HS-5 (cell line): ENCODE measurements around the gene ARF1.

Experiments used
- DNase-seq: peaks from one replicate; pipeline ENCODE4 v3.0.0-alpha.2; 2012; ENCODE audit warnings: low read depth

Gene ARF1

DNA sequence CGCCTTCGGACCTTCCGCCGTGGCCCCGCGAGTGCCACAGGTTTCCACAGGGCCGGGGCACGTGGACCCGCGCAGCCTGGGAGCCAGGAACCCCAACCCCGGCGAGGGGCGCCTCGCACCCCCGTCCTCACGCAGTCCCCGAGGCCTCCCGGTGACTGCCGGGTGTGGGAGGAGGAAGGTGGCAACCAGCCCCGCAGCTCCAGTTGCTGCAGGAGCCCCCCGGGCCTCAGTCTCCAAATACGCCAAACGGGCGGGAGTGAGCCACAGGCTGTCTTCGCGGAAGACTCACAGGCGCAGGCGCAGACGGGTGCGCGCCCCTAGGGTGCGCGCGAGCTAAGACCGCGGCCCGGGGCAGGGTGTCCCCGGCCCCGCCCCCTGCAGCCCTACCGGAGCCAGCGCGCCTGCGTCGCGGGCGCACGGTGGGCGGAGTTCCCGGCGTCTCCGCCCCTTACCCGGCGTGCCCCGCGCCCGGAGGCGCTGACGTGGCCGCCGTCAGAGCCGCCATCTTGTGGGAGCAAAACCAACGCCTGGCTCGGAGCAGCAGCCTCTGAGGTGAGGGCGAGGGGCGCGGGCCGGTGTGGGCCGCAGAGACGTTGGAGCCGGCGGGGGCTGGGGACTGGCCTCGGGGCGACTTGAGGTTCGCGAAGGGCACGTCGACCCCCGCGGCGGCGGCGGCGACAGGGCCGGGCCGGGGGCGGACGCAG, at the start of gene ARF1:
Gene ARF1 (plus strand): TSS at position 495 of the 704 bp plus-strand sequence. CDS start 14,407 bp downstream, outside the sequence.
- peak; percentile 58 for DNase-seq

GRCh38 chr1:228033376-228033775, 49.1 kb upstream of the ARF1 start:
- DNase-seq = no peak

GRCh38 chr1:228034954-228035837, 47.3 kb upstream of the ARF1 start:
- DNase-seq = no peak

DNA sequence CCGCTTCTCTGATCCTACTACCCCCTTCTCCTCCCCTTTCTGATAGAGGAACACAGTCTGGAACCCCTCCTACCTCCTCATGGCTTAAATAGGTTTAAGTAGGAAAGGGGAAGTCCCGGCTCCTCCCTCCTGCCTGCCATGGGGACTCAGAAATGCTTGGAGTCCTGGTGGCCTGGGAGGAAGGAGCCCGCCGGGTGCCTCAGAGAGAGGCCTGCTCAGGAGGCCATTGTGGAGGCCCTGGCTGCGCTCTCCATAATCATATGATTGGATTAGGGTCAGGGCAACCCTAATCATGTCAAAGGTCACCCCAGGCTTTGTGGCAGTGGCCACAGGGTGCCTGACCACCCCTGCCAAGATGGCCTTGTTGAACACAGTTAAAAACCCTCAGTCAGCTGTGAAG, 46.7 kb upstream of the ARF1 start:
- DNase-seq = no peak

- no peak for DNase-seq
These were observed 45.7 kb upstream of the ARF1 start for GRCh38 chr1:228036701-228037231.

- no peak for DNase-seq
These were observed 44.8 kb upstream of the ARF1 start for GRCh38 chr1:228037401-228038386.

- DNase-seq = no peak
These were observed 44.0 kb upstream of the ARF1 start for GRCh38 chr1:228038387-228039005.

DNA sequence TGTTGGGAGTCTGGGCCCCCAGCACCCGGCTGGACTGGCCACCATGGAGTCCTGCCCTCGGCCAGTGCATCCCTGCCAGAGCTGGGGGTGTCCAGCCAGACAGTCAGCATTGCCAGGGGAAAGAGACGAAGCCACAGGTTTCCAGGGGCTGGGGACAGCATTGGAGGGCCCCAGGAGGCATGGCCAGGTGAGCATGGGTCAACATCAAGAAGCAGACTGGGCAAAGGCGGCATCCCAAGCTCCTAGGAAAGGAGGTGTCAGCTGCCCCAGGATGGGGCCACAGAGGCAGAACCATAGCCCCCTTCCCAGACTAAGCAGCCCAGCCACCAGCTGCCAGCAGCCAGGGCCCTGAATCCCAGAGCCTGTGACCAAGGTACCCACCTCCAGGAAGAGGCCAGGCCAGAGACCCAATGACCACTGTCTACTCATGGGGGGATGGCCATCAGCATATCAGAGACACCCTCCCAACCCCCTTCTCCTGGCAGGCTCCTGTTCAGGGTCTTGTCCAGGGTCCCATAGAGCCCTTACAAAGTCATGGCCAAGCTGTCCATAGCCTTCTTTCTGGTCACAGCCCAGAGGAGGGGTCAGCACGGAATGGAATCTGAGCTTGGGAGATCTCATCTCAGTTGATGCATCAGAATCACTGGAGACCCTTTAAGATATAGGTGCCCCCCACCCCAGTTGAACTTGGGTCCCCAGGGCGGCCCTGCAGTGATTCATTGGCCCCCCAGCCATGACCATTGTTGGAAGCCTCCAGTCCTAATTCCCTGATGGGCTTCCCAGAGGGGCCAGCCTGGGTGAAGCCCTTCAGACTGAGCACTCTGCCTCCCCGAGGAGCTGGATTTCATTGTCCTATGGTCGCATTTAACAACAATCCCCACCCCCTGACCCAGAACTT, 43.3 kb upstream of the ARF1 start:
- DNase-seq = no peak

- no peak for DNase-seq
These were observed 42.5 kb upstream of the ARF1 start for GRCh38 chr1:228039986-228040385.

- no peak for DNase-seq
These were observed 41.2 kb upstream of the ARF1 start for GRCh38 chr1:228041316-228041715.

DNA sequence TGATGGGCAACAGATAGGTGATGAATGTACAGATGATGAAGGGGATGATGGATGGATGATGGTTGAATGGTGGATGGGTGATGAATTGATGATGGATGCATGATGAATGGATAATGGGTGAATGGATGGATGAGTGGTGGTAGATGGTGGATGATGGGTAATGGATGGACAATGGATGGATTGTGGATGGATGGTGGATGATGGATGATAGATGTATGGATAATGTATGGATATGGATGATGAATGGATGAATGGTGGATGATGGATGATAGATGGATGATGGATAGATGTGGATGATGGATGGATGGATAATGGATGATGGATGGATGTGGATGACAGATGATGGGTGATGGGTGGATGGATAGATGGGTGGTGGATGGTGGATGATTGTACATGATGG, 40.0 kb upstream of the ARF1 start:
- no peak for DNase-seq

GRCh38 chr1:228043281-228043848, 39.1 kb upstream of the ARF1 start:
- no peak for DNase-seq

DNA sequence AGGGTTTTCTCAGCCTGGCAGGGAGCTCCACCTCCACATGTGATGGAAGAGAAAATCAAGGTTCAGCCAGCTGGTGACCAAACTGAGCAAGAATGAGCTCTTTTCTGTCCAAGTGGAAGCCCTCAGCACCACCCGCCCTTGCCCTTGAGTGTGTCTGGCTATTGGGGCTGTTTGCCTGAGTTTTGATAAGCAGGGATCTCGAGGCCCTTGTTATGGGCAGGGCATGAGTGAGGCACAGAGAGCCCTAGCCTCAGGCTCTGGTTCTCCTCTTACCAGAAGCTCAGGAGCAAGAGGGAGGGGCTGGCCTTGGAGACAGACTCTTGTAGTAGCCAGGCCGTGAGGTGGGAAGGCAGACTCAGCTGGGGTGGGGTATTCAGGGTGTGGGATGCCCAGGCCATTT, 37.5 kb upstream of the ARF1 start:
- DNase-seq = no peak

DNA sequence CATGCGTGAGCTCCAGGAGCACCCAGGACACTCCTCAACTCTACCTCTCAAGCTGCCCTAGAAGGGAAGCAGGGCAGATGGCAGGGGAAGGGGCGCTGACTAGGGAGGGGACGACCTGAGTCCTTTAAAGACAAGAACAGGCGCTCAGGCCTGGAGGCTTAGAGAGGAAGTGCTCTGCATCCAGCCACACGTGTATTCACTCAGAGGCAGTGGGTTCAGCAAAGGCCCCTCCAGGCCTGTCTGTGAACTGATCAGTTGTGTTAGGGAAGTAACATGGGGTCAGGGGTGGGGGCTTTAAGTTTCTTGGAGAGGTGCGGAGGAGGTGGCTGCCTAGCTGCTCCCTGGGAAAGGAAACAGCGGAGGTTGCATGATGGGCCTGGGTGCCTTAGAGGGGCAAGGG, 37.1 kb upstream of the ARF1 start:
- no peak for DNase-seq

DNA sequence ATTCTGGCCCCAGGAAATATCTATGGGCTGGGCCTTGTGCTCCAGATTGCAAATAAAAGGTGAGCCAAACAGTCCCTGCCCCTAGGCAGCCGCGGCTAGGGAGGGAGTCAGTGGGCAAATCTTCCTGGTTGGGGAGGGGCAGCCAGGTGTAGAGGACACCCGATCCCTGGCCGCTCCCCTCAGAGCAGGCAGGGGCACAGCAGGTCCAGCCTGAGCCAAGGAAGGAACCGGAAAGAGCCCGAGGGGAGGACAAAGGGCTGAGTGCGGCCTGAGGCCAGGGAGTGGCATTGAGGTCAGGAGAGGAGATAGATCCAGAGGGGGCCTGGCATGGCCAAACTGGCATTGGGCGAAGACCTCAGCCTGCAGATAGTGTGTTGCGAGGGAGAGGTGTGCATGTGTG, 36.6 kb upstream of the ARF1 start:
- DNase-seq = no peak

GRCh38 chr1:228046421-228047182, 35.9 kb upstream of the ARF1 start:
- DNase-seq = no peak

GRCh38 chr1:228047183-228047466, 35.4 kb upstream of the ARF1 start:
- DNase-seq = no peak

- DNase-seq = no peak
These were observed 34.4 kb upstream of the ARF1 start for GRCh38 chr1:228048120-228048519.

- DNase-seq = no peak
These were observed 33.7 kb upstream of the ARF1 start for GRCh38 chr1:228048659-228049298.
